HG02852 (cell line): Measurements from ENCODE around the gene SSC4D.
"Not testable (repeated sequence)": the region's sequence is repeated elsewhere in the genome, so short reads cannot be mapped to it uniquely, and the experiment has no call there.

Experiments
- ATAC-seq: cut with Tn5 transposase; IDR thresholded peaks from one replicate; pipeline ENCODE4 v1.9.1; 2021; ENCODE audit warnings: mild to moderate bottlenecking, moderate library complexity; ENCODE audit not compliant: unreplicated experiment

The SSC4D gene

GRCh38 chr7:76387789-76388188 is 21.7 kb downstream of the SSC4D start:
- not testable (repeated sequence) for ATAC-seq

GRCh38 chr7:76386691-76387260 is 22.7 kb downstream of the SSC4D start:
- no peak for ATAC-seq

- ATAC-seq: no peak
These were observed 26.2 kb downstream of the SSC4D start for GRCh38 chr7:76383089-76383944.

GRCh38 chr7:76381814-76382213 is 27.7 kb downstream of the SSC4D start:
- no peak for ATAC-seq

GRCh38 chr7:76380623-76380966 is 28.9 kb downstream of the SSC4D start:
- ATAC-seq: no peak

GRCh38 chr7:76377186-76377918 is 32.1 kb downstream of the SSC4D start:
- ATAC-seq: no peak

GRCh38 chr7:76375251-76375650 is 34.2 kb downstream of the SSC4D start:
- no peak for ATAC-seq

- ATAC-seq: no peak
These were observed 36.3 kb downstream of the SSC4D start for GRCh38 chr7:76372984-76373833.

- no peak for ATAC-seq
These were observed 38.1 kb downstream of the SSC4D start for GRCh38 chr7:76371396-76371795.

GRCh38 chr7:76369018-76369417 is 40.5 kb downstream of the SSC4D start:
- ATAC-seq: no peak

- ATAC-seq: no peak
These were observed 41.3 kb downstream of the SSC4D start for GRCh38 chr7:76368190-76368589.

GRCh38 chr7:76364198-76364584 is 45.3 kb downstream of the SSC4D start:
- no peak for ATAC-seq

- ATAC-seq: not testable (repeated sequence)
These were observed 45.7 kb downstream of the SSC4D start for GRCh38 chr7:76363754-76364153.

- no peak for ATAC-seq
These were observed 49.4 kb downstream of the SSC4D start for GRCh38 chr7:76359978-76360638.

GRCh38 chr7:76359111-76359977 is 50.2 kb downstream of the SSC4D start:
- ATAC-seq: peak; percentile 93

GRCh38 chr7:76358481-76359110 is 50.9 kb downstream of the SSC4D start, which contains the start of gene YWHAG:
TSS of gene YWHAG (minus strand) at chr7:76358991. CDS start at chr7:76358808, 183 bp downstream.
- peak; percentile 59 for ATAC-seq

- peak; percentile 23 for ATAC-seq
These were observed 51.5 kb downstream of the SSC4D start for GRCh38 chr7:76358011-76358480.

- ATAC-seq: no peak
These were observed 52.0 kb downstream of the SSC4D start for GRCh38 chr7:76357475-76358010.
